Trophoblast cell (in vitro differentiated cells and primary cell): ENCODE data around the gene NMT1.
A peak's percentile ranks its signal among the peaks of the same experiment; 100 is the strongest.

Experiments used
- DNase-seq, 2 donors: peaks; one replicate each; pipeline ENCODE4 v3.0.0-alpha.2; 2016
- H2AFZ ChIP-seq: 2 replicates; pipeline ENCODE4 v1.6.1; 2013; ENCODE audit warnings: low read length, moderate library complexity, mild to moderate bottlenecking; ENCODE audit not compliant: insufficient read depth, poor library complexity
- H2AK5ac ChIP-seq: 2 replicates; pipeline ENCODE4 v1.6.1; 2013; ENCODE audit warnings: mild to moderate bottlenecking, low read length
- H2BK120ac ChIP-seq: 2 replicates; pipeline ENCODE4 v1.6.1; 2013; ENCODE audit warnings: low read length, mild to moderate bottlenecking, moderate library complexity; ENCODE audit not compliant: insufficient read depth, poor library complexity
- H2BK12ac ChIP-seq: 2 replicates; pipeline ENCODE4 v1.6.1; 2013; ENCODE audit warnings: mild to moderate bottlenecking, low read length, moderate library complexity
- H2BK5ac ChIP-seq: 2 replicates; pipeline ENCODE4 v1.6.1; 2013; ENCODE audit warnings: low read length, low read depth, moderate library complexity, mild to moderate bottlenecking; ENCODE audit not compliant: poor library complexity
- H3K14ac ChIP-seq: 2 replicates; pipeline ENCODE4 v1.6.1; 2013; ENCODE audit warnings: mild to moderate bottlenecking, low read length
- H3K18ac ChIP-seq: 2 replicates; pipeline ENCODE4 v1.6.1; 2013; ENCODE audit warnings: mild to moderate bottlenecking, low read length
- H3K23ac ChIP-seq: 2 replicates; pipeline ENCODE4 v1.6.1; 2013; ENCODE audit warnings: low read length
- H3K27ac ChIP-seq: 2 replicates; pipeline ENCODE4 v1.5.1; 2013; ENCODE audit warnings: low read depth, mild to moderate bottlenecking, inconsistent platforms, low read length, moderate library complexity
- H3K27me3 ChIP-seq: 2 replicates; pipeline ENCODE4 v1.6.1; 2013; ENCODE audit warnings: inconsistent platforms, mild to moderate bottlenecking, low read length, moderate library complexity; ENCODE audit not compliant: insufficient read depth
- H3K36me3 ChIP-seq, 2 experiments: 1 replicate in 1 of 2; 2 replicates in 1 of 2; pipeline ENCODE4 v1.6.1; 2013; ENCODE audit warnings: low read length in 2 of 2, mild to moderate bottlenecking in 2 of 2, moderate library complexity in 1 of 2; ENCODE audit not compliant: insufficient read depth in 2 of 2, control insufficient read depth in 1 of 2
- H3K4ac ChIP-seq: 2 replicates; pipeline ENCODE4 v1.6.1; 2013; ENCODE audit warnings: low read depth, mild to moderate bottlenecking, low read length, moderate library complexity
- H3K4me1 ChIP-seq, 2 experiments: 1 replicate in 1 of 2; 2 replicates in 1 of 2; pipeline ENCODE4 v1.6.1; 2013; ENCODE audit warnings: low read length in 2 of 2, mild to moderate bottlenecking in 2 of 2, moderate library complexity in 1 of 2; ENCODE audit not compliant: insufficient read depth in 2 of 2, control insufficient read depth in 1 of 2
- H3K4me2 ChIP-seq: 2 replicates; pipeline ENCODE4 v1.6.1; 2013; ENCODE audit warnings: inconsistent platforms, mild to moderate bottlenecking, low read length, moderate library complexity
- H3K4me3 ChIP-seq: 2 replicates; pipeline ENCODE4 v1.5.1; 2013; ENCODE audit warnings: mild to moderate bottlenecking, low read depth, low read length, inconsistent platforms
- H3K79me1 ChIP-seq: one replicate; pipeline ENCODE4 v1.6.1; 2013; ENCODE audit warnings: low read length
- H3K79me2 ChIP-seq: 2 replicates; pipeline ENCODE4 v1.6.1; 2013; ENCODE audit warnings: low read length, mild to moderate bottlenecking; ENCODE audit not compliant: control insufficient read depth, insufficient read depth, poor library complexity
- H3K9ac ChIP-seq: 2 replicates; pipeline ENCODE4 v1.6.1; 2013; ENCODE audit warnings: mild to moderate bottlenecking, low read length
- H3K9me3 ChIP-seq: 2 replicates; pipeline ENCODE4 v1.6.1; 2013; ENCODE audit warnings: low read depth, mild to moderate bottlenecking, control low read depth, inconsistent platforms, low read length; ENCODE audit not compliant: insufficient read depth
- H4K12ac ChIP-seq: 2 replicates; pipeline ENCODE4 v1.6.1; 2013; ENCODE audit warnings: low read depth, mild to moderate bottlenecking, low read length, moderate library complexity
- H4K8ac ChIP-seq: 2 replicates; pipeline ENCODE4 v1.6.1; 2013; ENCODE audit warnings: low read depth, mild to moderate bottlenecking, low read length, moderate library complexity
- H4K91ac ChIP-seq: one replicate; pipeline ENCODE4 v1.6.1; 2013; ENCODE audit warnings: low read depth, mild to moderate bottlenecking, low read length, moderate library complexity
- WGBS: extraction: QIAGEN DNeasy Blood & Tissue Kit; methylation state at CpG from one replicate; pipeline ENCODE4 v1.1.7; 2013; ENCODE audit warnings: missing lambda C conversion rate; ENCODE audit not compliant: insufficient read length, insufficient coverage; ENCODE audit errors: extremely low coverage; 5-methylcytosine and 5-hydroxymethylcytosine counted together

Gene NMT1

GRCh38 chr17:45052052-45052772 lies 8.9 kb upstream of the NMT1 start:
- no CpG with 5 or more reads among the region's 36 CpGs for WGBS
- Histone ChIP-seq H3K18ac (peak overlapping the region; percentile 3), H3K79me1 (peaks cover 17% of the 10 kb centered on the region), H2AFZ (peak overlapping the region; percentile 14), H2BK12ac (no peak overlapping the region), H3K36me3 (no peaks in the 10 kb centered on the region), H4K91ac (peak overlapping the region; percentile 53), H4K12ac (peak overlapping the region; percentile 16), H2BK5ac (no peak overlapping the region), H2AK5ac (peak overlapping the region; percentile 47), H3K4ac (no peak overlapping the region), H3K23ac (peak overlapping the region; percentile 48), H3K14ac (no peak overlapping the region), H3K4me2 (peak overlapping the region; percentile 98), H3K9me3 (no peaks in the 10 kb centered on the region), H3K27ac (peak overlapping the region; percentile 70), H3K4me3 (peak overlapping the region; percentile 79), H3K79me2 (peaks cover 6% of the 10 kb centered on the region), H4K8ac (peak overlapping the region; percentile 80), H3K27me3 (no peaks in the 10 kb centered on the region), H3K9ac (peak overlapping the region; percentile 95), H2BK120ac (peak overlapping the region; percentile 13), H3K4me1 (peaks cover 2 to 14% of the 10 kb centered on the region in 2 experiments)
- DNase-seq: peak; percentile 41 to 68

GRCh38 chr17:45060382-45060796 lies 728 bp upstream of the NMT1 start:
- H3K4me1 ChIP-seq: peaks cover 0 to 2% of the 10 kb centered on the region in 2 experiments
- no peaks in the 10 kb centered on the region for H3K36me3 ChIP-seq
- peak overlapping the region; percentile 27 for H2BK12ac ChIP-seq
- no peak for DNase-seq
- H2AK5ac ChIP-seq: no peak overlapping the region
- no CpG with 5 or more reads among the region's 15 CpGs for WGBS
- peaks cover 8% of the 10 kb centered on the region for H3K79me2 ChIP-seq
- peak overlapping the region; percentile 24 for H3K27ac ChIP-seq
- H3K4me2 ChIP-seq: peak overlapping the region; percentile 84
- H3K27me3 ChIP-seq: no peaks in the 10 kb centered on the region
- peak overlapping the region; percentile 75 for H4K91ac ChIP-seq
- peak overlapping the region; percentile 93 for H4K8ac ChIP-seq
- peak overlapping the region; percentile 94 for H3K9ac ChIP-seq
- H3K4me3 ChIP-seq: peak overlapping the region; percentile 86
- H4K12ac ChIP-seq: peak overlapping the region; percentile 79
- H3K14ac ChIP-seq: peak overlapping the region; percentile 82
- peak overlapping the region; percentile 24 for H2BK5ac ChIP-seq
- no peaks in the 10 kb centered on the region for H3K9me3 ChIP-seq
- H3K23ac ChIP-seq: no peak overlapping the region
- peak overlapping the region; percentile 77 for H2AFZ ChIP-seq
- peak overlapping the region; percentile 57 for H3K4ac ChIP-seq
- peaks cover 8% of the 10 kb centered on the region for H3K79me1 ChIP-seq
- peak overlapping the region; percentile 48 for H3K18ac ChIP-seq
- H2BK120ac ChIP-seq: peak overlapping the region; percentile 52

- DNase-seq: no peak
- Histone ChIP-seq H2AFZ (no peak overlapping the region), H3K4me1 (peaks cover 0 to 2% of the 10 kb centered on the region in 2 experiments), H2BK120ac (no peak overlapping the region), H3K4me2 (peak overlapping the region; percentile 70), H3K27ac (no peak overlapping the region), H3K9me3 (no peaks in the 10 kb centered on the region), H3K36me3 (no peaks in the 10 kb centered on the region), H4K91ac (no peak overlapping the region), H2BK12ac (no peak overlapping the region), H2BK5ac (no peak overlapping the region), H2AK5ac (no peak overlapping the region), H4K8ac (peak overlapping the region; percentile 78), H3K79me1 (peaks cover 8% of the 10 kb centered on the region), H3K4ac (peak overlapping the region; percentile 98), H3K18ac (no peak overlapping the region), H3K79me2 (peaks cover 13% of the 10 kb centered on the region), H4K12ac (peak overlapping the region; percentile 87), H3K23ac (no peak overlapping the region), H3K9ac (peak overlapping the region; percentile 28), H3K27me3 (no peaks in the 10 kb centered on the region), H3K4me3 (peak overlapping the region; percentile 70), H3K14ac (no peak overlapping the region)
- no CpG with 5 or more reads among the region's 15 CpGs for WGBS
Measured at GRCh38 chr17:45061606-45062205, 589 bp downstream of the NMT1 start.

- Histone ChIP-seq H3K4me2 (no peak overlapping the region), H3K18ac (no peak overlapping the region), H2BK5ac (no peak overlapping the region), H3K9ac (no peak overlapping the region), H2AK5ac (no peak overlapping the region), H4K91ac (no peak overlapping the region), H3K36me3 (no peaks in the 10 kb centered on the region), H3K4ac (peak overlapping the region; percentile 10), H4K8ac (no peak overlapping the region), H3K79me1 (peaks cover 8% of the 10 kb centered on the region), H2BK12ac (no peak overlapping the region), H3K27ac (no peak overlapping the region), H2BK120ac (no peak overlapping the region), H2AFZ (no peak overlapping the region), H4K12ac (no peak overlapping the region), H3K9me3 (no peaks in the 10 kb centered on the region), H3K14ac (no peak overlapping the region), H3K27me3 (no peaks in the 10 kb centered on the region), H3K4me3 (no peak overlapping the region), H3K23ac (no peak overlapping the region), H3K79me2 (peaks cover 13% of the 10 kb centered on the region), H3K4me1 (peaks cover 0 to 2% of the 10 kb centered on the region in 2 experiments)
- no CpG with 5 or more reads among the region's 1 CpG for WGBS
- no peak for DNase-seq
Measured at GRCh38 chr17:45063198-45063597, 2.1 kb downstream of the NMT1 start.
